ENCODE data around the gene C8A.

DNA sequence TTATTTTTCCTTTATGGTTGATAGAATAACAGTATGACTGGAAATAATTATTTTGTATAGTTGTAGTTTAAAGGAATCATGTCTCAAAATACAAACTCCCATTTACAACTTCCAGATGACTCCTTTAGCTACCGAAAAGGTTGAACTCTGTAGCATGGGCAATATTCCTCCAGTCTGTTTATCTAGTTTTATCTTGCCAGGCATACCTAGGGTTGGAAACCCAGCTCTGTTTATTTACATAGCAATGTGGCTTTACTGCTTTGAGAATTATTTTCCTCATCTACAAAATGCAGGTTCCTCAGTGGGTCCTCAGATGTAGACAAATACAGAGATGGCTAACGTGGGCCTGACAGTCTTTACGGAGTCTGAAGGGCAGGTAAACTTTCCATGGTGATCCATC, 51.1 kb downstream of the C8A start:
- no peak for TF ChIP-seq POLR2AphosphoS5 (IDR thresholded peaks at IDR 0.05; ENCODE audit: low read depth, low read length)
- no peak for TF ChIP-seq REST (IDR thresholded peaks at IDR 0.05; ENCODE audit: insufficient read depth in 1 of 2, low read depth in 2 of 2, low read length in 2 of 2)
- no peak for TF ChIP-seq TAF1 (IDR thresholded peaks at IDR 0.05; ENCODE audit: borderline replicate concordance, insufficient read depth, low read length)
- TF ChIP-seq SIN3A (IDR thresholded peaks at IDR 0.05; ENCODE audit: borderline replicate concordance, insufficient read depth, low read length): no peak

Measured in PFSK-1 (cell line).